Measurements from ENCODE around the gene SLC25A22.

The SLC25A22 gene

DNA sequence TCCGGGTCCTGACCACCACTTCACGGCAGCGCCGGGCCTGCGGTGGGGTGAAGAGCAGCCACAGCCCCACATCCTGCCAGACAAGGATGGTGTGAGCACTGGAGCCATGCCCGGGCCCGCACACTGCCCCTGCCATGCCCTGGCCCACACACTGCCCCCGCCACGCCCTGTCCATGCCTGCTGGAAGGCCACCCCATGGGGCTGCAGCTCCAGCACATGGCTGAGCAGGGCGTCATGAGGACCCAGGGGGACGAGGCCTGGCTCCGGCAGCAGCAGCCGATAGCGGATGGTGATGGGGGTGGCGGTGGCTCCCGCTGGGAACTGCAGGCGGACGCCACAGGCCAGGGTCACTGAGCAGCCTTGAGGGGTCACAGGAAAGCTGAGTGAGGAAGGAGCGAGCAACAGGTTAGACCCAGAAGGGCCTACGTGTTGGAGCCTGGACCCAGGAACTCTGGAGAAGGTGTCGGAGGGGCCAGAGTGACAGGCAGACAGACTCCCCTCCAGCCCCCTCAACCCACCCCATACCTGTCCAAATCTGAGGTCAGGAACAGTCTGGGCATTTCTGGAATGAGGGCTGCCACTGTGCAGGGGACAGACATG, 4.0 kb upstream of the SLC25A22 start:
- no peak for TF ChIP-seq CTCF (IDR thresholded peaks at IDR 0.05; ENCODE audit: insufficient read depth, low read depth, low read length, missing control alignments)
- no peak overlapping the region for H3K4me3 ChIP-seq (ENCODE audit: low read length)
- DNase-seq (ENCODE audit: low read depth) = no peak

DNA sequence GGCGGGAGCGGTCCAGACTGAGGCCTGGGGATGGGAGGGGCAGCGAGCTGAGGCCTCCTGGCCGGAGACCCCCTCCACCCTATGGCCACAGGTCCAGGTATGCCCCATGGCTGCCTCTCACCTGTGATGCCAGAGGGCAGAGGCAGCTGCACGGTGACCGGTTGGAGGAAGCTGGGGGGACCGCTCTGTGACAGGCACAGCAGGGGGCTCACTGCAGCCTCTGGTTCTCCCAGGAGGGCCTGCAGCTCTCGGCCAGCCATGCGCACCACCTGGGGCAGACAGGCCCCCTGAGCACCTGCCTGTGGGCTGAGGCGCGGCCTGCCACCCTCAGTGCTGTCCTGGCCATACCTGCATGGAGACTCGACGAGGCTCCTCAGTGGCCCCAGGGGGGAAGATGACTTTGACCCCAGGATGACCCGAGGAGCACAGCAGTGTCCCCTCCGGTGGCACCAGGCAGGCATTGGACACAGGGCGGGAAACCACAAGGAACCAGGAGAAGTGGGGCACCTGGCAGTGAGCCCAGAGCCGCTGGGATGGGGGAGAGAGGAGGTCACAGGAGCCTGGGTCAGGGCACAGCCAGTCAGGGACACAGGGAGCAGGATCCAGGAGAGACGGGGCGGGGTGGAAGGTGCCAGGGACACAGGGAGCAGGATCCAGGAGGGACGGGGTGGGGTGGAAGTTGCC, 3.2 kb upstream of the SLC25A22 start:
- no peak for TF ChIP-seq CTCF (IDR thresholded peaks at IDR 0.05; ENCODE audit: insufficient read depth, low read depth, low read length, missing control alignments)
- no peak overlapping the region for H3K4me3 ChIP-seq (ENCODE audit: low read length)
- DNase-seq (ENCODE audit: low read depth) = no peak

- H3K4me3 ChIP-seq (ENCODE audit: low read length) = no peak overlapping the region
- no peak for TF ChIP-seq CTCF (IDR thresholded peaks at IDR 0.05; ENCODE audit: insufficient read depth, low read depth, low read length, missing control alignments)
- DNase-seq (ENCODE audit: low read depth) = no peak
These were observed 2.4 kb upstream of the SLC25A22 start for GRCh38 chr11:800473-800872.

- no peak for DNase-seq (ENCODE audit: low read depth)
- H3K4me3 ChIP-seq (ENCODE audit: low read length) = no peak overlapping the region
- TF ChIP-seq CTCF (IDR thresholded peaks at IDR 0.05; ENCODE audit: insufficient read depth, low read depth, low read length, missing control alignments) = no peak
These were observed 1.7 kb upstream of the SLC25A22 start for GRCh38 chr11:799641-800316.

GRCh38 chr11:797296-798092, 587 bp downstream of the SLC25A22 start:
- TF ChIP-seq CTCF (IDR thresholded peaks at IDR 0.05; ENCODE audit: insufficient read depth, low read depth, low read length, missing control alignments) = no peak
- peak; percentile 80 for DNase-seq (ENCODE audit: low read depth)
- H3K4me3 ChIP-seq (ENCODE audit: low read length) = peak overlapping the region; percentile 80

DNA sequence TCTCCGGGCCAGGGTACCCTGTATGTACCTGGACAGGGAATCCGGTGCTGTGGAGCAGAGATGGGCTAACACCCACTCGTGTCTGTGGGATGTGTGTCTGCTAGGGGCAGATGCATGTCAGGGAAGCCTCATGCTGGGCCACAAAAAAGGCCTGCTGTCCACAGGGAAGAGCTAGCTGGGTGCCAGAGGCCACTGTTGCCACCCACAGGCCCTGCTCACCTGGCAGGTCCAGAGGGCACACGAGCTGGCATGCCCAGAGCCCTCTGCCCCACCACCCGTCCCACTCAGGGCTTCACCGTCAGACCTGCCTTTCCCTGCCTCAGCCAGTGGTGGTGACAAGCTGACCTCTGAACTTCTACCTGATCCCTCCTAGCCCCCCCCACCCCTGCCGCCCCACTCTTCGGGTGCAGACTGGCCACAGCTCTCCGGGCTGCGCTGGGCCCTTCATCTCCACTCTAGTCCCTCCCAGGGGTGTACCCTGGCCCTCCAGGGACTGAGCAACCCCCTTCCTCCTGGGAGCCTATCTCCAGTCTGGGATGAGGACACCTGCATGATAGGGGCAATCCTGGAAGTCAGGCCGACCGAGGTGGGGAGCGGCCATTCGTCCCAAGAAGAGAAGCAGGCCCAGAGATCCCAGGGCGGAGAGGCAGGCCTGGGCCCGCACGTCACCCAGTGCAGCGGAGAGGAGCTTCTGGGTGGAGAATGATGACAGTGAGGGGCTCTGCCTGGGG, 1.4 kb downstream of the SLC25A22 start:
- no peak for TF ChIP-seq CTCF (IDR thresholded peaks at IDR 0.05; ENCODE audit: insufficient read depth, low read depth, low read length, missing control alignments)
- peak overlapping the region; percentile 80 for H3K4me3 ChIP-seq (ENCODE audit: low read length)
- DNase-seq (ENCODE audit: low read depth) = no peak
